Activated CD4-positive, CD25-positive, alpha-beta regulatory T cell treated with anti-CD3 and anti-CD28 coated beads, Interleukin-2, amount 50 U/mL, for 24 hours (primary cell): ENCODE data around the gene PLXDC1.
A peak's percentile ranks its signal among the peaks of the same experiment; 100 is the strongest.
"Not testable (repeated sequence)": the region's sequence is repeated elsewhere in the genome, so short reads cannot be mapped to it uniquely, and the experiment has no call there.

Experiments used
- ATAC-seq, 2 donors: fragments of 150-1000 bp; cut with Tn5 transposase; one replicate each; pipeline ENCODE4 v1.10.0; 2021; ENCODE audit warnings: mild to moderate bottlenecking in 1 of 2, moderate library complexity in 1 of 2

Gene PLXDC1

GRCh38 chr17:39178536-39178935, 27.1 kb upstream of the PLXDC1 start:
- no peak for ATAC-seq

GRCh38 chr17:39177256-39177655, 25.8 kb upstream of the PLXDC1 start:
- ATAC-seq = peak in 1 of 2 donors; percentile 24

- no peak for ATAC-seq
These were observed 24.3 kb upstream of the PLXDC1 start for GRCh38 chr17:39175695-39176093.

GRCh38 chr17:39174920-39175694, 23.7 kb upstream of the PLXDC1 start:
- peak; percentile 67 to 86 for ATAC-seq

DNA sequence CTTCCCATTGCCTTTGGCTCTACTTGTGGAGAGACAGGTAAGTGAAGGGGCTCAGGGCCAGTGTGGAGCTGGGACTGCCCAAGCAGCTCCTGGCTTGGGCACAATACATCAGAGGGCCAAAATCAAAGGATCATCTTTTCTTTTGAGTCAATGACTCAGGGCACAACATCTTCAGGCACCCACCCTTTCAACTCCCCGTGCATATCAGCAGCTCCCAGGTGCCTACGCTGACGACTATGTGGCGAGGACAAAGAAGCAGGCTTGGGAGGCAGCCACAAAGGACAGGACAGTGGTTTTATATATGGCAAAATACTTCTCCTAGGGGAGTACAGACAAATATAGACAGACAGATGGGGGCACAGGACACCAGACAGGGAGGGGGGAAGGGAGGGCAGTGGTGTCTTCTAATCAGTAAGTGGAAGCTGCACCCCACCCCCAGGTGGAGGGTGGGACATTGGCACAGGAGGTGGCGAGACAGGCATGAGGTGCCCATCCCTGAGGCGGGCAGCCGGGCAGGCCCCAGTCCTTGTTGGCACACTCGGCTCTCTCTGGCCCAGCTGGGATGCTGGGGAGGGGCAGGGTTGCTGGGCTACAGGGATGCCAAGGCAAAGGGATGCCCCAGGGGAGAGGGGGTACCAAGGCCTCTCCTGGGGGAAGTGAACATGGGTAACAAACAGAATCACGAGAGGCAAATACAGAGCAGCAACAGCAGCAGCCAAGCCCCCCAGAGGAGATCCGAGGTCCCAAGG, 22.3 kb upstream of the PLXDC1 start:
- no peak for ATAC-seq

DNA sequence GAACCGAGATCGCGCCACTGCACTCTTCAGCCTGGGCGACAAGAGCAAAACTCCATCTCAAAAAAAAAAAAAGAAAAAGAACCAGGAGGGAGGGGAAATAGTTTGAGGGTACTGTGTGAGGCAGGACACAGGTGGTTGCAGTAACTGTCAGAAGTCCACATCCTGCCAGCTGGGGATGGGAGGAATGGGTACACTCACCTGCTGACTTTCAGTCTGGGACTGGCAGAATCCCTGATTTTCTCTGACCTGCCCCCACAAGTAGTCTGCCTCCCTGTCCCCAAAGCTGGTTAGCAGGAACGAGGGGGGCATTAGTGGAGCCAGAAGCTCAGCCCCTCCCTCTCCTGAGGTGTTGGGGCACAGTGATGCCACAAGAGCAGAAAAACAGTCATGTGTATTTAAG, 21.6 kb upstream of the PLXDC1 start:
- ATAC-seq = no peak

- no peak for ATAC-seq
These were observed 20.5 kb upstream of the PLXDC1 start for GRCh38 chr17:39171933-39172332.

DNA sequence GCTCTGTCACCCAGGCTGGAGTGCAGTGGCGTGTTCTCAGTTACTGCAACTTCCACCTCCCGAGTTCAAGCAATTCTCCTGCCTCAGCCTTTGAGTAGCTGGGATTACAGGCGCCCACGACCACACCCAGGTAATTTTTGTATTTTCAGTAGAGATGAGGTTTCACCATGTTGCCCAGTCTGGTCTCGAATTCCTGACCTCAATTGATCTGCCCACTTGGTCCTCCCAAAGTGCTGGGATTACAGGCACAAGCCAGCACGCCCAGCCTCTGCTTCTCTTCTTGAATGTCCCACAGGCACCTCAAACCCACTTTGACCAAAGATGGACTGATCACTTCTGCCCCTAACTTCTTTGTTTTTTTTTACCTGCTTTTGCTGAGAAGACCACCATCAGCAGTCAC, 19.1 kb upstream of the PLXDC1 start:
- no peak for ATAC-seq

- no peak for ATAC-seq
These were observed 18.7 kb upstream of the PLXDC1 start for GRCh38 chr17:39170109-39170508.

DNA sequence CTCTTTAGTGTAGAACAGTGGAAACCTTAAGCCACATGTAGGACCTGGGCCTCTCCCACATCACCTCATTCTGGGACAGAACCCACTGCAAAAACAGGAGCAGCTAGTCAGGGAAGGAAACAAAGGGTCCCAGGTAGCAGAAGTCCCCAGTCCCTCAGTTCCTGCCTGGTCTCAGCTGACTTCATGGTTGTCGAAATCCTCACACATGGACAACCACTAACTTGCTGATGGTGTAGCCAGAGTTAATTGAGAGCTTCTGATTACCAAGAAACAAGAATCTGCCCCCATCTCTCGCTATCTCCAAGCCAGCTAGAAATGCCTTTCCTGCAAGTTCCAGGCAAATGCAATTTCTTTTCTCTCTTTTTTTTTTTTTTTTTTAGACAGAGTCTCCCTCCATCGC, 18.1 kb upstream of the PLXDC1 start:
- ATAC-seq = no peak

DNA sequence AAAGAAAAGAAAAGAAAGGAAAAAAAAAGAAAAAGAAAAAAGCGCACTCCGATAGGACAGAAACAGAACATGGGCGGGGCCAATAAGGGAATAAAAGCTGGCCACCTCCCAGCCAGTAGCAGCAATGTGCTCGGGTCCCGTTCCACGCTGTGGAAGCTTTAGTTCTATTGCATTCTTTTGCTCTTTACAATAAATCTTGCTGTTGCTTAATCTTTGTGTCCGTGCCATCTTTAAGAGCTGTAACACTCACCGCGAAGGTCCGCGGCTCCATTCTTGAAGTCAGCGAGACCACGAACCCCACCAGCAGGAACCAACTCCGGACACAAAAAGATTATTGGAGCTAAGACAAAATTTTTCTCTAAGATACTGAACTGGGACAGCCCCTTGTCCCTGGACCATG, 17.7 kb upstream of the PLXDC1 start:
- no peak for ATAC-seq

DNA sequence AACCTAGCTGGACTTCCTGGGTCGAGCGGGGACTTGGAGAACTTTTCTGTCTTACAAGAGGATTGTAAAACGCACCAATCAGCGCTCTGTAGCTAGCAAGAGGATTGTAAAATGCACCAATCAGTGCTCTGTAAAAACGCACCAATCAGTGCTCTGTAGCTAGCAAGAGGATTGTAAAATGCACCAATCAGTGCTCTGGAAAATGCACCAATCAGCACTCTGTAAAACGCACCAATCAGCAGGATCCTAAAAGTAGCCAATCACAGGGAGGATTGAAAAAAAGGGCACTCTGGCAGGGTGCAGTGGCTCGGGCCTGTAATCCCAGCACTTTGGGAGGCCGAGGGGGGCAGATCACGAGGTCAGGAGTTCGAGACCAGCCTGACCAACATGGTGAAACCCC, 17.1 kb upstream of the PLXDC1 start:
- ATAC-seq = not testable (repeated sequence)

DNA sequence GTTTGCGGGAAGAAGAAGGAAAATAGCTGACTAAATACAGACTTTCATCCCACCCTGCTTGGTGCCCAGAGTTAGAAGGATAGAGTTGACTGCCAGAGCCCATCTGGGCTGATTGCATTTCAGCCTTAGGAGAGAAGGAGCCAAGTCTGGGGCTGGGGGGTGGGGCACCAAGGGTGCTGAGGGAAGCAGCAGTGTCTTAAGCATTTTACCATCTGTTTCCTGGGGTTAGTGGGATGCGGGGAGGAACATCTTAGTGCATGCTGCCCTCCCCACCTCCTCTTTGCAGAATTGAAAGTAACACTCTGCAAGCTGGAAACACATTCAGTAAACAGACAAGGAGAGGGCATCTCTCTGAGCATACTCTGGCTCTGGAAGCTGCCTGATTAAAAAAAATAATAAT, 16.0 kb upstream of the PLXDC1 start:
- no peak for ATAC-seq

DNA sequence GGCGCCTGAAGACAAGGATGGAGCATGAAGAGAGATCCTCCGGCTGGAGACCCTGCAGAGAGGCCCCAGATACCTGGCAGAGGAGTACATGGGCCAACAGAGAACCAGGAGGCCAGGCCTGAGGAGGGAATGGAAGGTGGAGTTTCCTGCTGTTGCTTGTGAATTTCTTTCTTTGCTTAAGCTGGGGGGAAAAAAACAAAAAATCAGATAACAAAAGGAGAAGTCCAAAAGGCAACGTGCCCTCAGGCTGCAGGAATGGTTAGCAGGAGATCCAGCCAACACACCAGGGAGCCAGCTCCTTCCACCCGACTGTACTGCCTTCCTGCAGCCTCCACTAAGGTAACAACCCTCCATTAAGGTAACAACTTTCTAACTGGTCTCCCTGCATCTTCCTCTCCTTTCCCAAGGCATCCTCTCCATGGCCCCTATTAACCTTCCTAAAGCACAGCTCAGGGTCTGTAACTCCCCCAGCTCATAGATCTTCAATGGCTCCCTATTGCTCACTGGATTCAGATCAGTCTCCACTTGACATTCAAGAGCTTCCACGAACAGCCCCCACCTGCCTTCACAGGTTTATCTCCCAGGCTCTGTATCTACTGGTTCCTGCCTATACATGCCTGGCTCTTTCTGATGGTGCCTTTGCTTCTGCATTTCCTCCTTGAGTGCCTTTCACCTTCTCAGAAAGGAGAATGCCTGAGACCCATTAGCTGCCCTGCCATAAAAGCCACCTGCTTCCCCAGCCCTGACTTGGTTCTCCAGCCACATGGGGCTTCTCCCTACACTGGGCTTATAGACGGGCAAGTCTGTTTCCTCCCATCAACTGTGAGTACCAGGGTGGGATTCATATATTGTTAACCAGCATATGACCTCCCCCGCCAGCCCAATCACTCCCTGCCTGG, 15.2 kb upstream of the PLXDC1 start:
- ATAC-seq = no peak

- ATAC-seq = no peak
These were observed 14.5 kb upstream of the PLXDC1 start, which contains the start of gene ARL5C for GRCh38 chr17:39165841-39166349. Gene ARL5C, minus strand, starts transcription at chr17:39166161. Its CDS starts 401 bp downstream, at chr17:39165760.

DNA sequence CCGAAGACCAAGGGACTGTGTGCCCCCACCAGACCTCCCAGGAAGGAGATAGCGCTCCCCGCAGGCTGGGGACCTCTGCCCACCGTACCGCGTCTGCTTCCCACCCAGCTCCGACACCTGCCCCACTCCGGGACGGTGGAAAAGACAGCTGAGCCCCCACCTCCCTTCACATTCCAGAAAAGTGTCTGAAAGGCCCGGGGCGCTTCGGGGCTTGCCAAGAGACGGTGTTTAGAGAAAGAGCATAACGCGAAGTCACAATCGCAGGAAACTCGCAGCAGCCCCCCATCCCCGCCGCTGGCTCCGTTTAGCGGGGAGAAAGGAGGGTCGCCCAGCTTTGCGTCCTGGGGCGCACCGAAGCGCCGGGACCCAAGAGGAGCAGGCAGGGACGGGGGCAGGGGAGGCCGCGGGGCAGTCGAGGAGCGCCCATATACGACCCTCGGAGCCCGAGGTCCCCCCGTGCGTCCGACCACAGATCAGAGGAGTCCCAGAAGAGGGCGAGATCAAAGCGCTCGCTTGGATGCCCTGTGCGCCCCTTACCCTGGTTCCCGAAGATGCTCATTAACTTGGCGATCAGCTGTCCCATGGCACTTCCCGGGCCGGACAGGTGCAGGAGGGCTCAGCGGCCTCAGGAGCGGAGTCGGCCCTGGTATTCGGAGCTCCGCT, 13.9 kb upstream of the PLXDC1 start:
- peak in 1 of 2 donors; percentile 4 for ATAC-seq

GRCh38 chr17:39164675-39165143, 13.3 kb upstream of the PLXDC1 start:
- ATAC-seq = peak; percentile 96

- no peak for ATAC-seq
These were observed 10.5 kb upstream of the PLXDC1 start for GRCh38 chr17:39161962-39162361.

- ATAC-seq = no peak
These were observed 7.2 kb upstream of the PLXDC1 start for GRCh38 chr17:39158623-39159022.

DNA sequence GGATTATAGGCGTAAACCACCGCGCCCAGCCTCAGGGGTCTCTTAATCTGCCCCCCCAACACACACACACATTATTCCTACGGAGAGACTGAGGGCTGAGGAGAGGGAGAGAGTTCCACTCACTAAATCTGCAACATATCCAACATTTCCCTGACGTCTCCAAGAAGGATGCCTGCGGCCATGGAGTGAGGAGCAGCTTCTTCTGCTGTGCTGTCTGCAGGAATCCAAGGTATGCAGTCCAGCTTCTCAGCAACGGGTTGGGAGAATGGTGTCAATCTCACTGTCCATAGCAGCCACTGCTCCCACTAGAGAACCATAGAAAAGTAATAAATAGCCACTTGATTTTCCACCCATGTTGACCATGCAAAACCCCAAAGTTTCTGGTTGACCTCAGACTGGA, 5.1 kb upstream of the PLXDC1 start:
- ATAC-seq = no peak

- ATAC-seq = no peak
These were observed 4.2 kb upstream of the PLXDC1 start for GRCh38 chr17:39155654-39156053.

DNA sequence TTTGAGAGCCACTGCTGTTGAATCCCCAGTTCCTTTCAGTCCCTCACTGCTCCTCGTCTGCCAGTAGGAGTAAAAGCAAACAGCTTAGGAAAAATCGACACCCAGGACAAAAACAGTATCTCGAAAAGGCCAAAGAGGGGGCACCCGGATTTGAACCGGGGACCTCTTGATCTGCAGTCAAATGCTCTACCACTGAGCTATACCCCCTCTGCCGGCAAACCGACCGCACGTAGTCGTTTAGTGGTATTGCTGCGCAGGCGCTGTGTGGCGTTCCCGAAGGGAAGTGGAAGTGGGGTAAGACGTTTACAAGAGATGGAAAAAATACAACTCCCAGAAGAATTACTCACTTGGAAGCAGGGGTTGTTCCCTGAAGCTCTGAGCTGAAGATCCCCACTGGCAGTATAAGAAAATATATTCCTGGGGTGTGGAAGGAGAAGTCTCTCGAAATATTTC, 2.2 kb upstream of the PLXDC1 start:
- peak; percentile 55 to 68 for ATAC-seq
